ENCODE data around the gene HDHD5.

Gene HDHD5

GRCh38 chr22:17119481-17120202, 39.4 kb downstream of the HDHD5 start:
- no peak for DNase-seq

GRCh38 chr22:17118342-17118741, 40.7 kb downstream of the HDHD5 start:
- no peak for DNase-seq

DNA sequence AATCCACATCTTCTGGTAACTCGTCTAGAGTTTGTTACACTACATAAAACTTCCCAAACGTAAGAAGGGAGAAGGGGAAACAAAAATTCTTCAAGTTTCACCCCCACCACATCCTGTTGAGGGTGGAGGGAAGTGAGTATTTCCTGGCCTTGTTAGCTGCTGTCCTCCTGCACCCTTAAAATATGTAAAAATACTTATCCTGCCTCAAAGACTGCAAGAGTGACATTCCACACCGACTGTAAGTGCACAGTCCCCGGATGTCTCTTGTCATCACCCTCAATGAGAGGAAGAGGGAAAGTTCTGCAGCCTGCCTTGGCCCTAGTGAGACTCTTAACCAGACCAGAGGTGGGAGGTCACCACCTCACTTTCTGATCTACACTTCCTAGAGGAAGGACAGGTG, 41.2 kb downstream of the HDHD5 start:
- DNase-seq, result no peak

DNA sequence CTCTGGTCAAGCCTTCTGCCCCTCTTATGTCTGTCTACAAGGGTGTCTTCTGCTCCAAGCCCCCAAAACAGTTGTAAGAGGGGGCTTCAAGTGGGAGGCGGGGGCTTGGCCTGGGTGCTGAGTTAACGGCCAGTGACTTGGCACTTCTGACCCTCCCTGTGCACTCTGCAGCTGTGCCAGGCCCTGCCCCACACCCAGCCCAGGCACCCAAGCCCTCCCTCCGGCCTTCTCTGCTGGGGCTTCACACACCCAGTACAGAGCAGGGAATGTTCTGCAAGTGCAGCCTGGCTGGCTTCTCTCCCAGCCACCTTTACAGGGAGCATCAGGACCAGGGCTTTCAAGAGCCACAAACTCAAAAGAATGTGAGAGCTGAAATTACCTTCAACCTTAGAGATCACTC, 41.7 kb downstream of the HDHD5 start:
- no peak for DNase-seq

GRCh38 chr22:17116572-17117330, 42.3 kb downstream of the HDHD5 start:
- no peak for DNase-seq

- DNase-seq, result no peak
Observed at GRCh38 chr22:17115945-17116565, 43.0 kb downstream of the HDHD5 start.

DNA sequence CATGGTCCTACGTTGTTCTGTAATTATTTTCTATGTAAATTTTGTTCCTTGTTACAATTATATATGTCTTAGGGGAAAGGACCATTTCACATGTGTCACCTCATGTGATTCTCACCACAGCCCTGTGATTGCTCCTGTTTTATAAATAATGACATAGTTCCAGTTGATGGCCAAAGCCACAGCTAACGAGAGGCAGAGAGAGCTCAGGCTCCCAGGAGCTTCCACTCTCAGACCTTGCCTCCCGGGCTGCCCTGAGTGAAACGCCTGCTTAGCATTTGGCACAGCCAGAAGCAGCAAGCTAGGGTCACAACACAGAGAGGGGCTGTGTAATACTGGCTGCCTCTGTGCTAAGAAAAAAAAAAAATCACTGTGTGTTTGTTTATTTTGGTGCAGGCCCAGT, 43.8 kb downstream of the HDHD5 start:
- DNase-seq, result no peak

GRCh38 chr22:17114898-17115235, 44.2 kb downstream of the HDHD5 start:
- no peak for DNase-seq

DNA sequence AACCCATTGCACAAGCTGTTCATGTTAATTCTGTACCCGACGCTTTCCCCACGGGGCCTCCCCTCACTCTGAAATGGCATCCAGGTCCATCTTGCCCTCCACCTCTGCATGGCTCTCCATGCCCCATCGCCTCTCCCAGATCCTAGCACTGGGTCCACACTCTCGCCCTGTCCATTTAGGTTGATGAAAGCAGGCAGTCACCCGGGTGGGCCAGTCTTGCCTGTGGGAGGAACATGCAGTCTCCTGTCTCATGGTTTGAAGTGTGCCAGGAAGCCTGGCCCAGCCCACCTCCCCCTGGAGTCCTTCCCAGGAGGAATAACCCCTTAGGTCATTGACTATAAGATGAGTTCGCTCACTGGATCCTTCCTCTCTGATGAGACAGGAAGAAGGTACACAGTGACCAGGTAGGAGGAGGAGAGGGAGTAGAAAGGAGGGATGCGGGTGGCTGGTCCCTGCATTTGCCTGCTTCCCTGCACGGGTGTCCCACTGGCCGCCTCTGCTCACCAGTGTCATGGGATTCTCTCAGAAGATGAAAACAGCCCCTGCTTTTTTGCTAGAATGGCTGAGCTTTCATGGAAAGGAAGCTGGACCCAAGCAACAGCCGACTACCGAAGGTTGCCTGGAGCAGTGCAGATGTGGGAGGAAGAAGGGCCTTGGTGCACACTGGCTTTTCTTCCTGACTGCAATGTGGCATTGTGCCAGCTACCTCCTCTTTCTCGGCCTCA, 44.7 kb downstream of the HDHD5 start:
- DNase-seq, result no peak

DNA sequence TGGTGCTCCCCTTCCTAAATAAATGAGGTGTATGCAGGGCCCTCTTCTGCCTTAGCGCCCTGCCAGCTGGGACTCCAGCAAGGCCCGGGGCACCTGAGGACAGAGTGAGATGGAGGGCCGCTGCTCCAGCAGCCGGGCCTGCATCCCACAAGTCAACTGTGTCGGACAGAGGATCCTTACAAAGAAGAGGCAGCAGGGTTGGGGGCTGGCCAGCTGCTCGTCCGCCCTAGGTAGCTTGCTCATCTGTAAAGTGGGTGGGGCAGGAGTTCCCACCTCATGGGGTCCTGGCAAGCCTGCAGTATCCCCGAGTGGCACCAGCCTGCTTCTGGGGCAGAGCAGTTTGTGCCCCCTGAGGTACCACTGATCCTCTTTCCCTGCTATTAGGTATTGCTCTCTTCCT, 45.5 kb downstream of the HDHD5 start:
- DNase-seq, result no peak

- no peak for DNase-seq
Observed at GRCh38 chr22:17112491-17113042, 46.5 kb downstream of the HDHD5 start.

DNA sequence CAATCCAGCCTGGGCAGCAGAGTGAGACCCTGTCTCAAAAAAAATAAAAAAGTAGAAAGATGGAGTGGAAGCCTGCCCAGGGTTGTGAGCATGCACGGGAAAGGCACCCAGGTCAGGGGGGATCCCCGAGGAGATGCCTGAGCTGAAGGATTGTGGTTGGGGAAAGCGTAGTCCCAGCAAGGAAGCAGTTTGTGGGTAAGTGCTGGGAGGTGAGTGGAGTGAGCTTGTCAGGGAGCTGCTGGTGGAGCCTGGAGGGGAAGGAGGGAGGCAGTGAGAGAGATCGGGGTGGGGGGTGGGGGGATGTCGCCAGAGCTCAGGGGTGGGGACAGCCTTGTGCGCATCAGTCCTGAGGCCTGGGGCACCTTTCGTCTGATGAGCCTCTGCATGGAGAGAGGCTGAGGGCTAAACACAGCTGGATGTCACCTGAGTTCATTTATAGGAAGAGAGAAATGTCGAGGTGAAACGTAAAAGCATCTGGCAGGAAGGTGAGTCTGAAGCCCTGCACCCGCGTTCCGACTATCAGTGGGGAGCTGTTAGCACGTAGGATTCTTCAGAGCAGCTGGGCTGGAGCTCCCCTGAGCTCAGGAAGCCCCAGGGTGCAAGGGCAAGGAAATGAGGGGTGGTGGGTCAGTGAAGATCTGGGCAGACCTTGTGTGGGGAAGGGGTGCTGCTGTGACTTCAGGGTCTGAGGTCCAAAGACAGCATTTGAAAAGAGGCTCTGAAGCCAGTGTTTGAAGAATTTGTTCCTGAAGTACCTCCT, 48.1 kb downstream of the HDHD5 start:
- DNase-seq, result no peak

DNA sequence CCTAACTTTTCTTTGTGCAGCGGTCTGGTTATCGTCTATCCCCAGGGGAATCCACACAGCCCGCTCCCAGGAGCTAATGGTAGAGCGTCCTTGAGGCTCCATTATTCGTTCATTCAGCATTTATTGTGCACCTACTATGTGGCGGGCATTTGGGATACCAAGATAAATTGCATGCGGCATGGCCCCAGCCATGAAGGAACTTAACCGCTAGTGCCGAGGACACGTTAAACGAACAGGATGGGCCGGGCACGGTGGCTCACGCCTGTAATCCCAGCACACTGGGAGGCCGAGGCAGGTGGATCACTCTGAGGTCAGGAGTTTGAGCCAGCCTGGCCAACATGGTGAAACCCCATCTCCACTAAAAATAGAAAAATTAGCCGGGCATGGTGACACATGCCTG, 49.1 kb downstream of the HDHD5 start:
- no peak for DNase-seq

GRCh38 chr22:17109113-17109865, 49.8 kb downstream of the HDHD5 start:
- DNase-seq, result no peak

- no peak for DNase-seq
Observed at GRCh38 chr22:17108256-17109112, 50.6 kb downstream of the HDHD5 start.

- DNase-seq, result no peak
Observed at GRCh38 chr22:17107547-17107810, 51.6 kb downstream of the HDHD5 start.

GRCh38 chr22:17106785-17107546, 52.1 kb downstream of the HDHD5 start:
- DNase-seq, result no peak

GRCh38 chr22:17106161-17106784, 52.8 kb downstream of the HDHD5 start:
- no peak for DNase-seq

Measured in activated naive CD4-positive, alpha-beta T cell treated with anti-CD3 and anti-CD28 coated beads, Interleukin-2, amount 50 U/mL, for 16 hours (primary cell).